Tibial artery (tissue), 4 donors: ENCODE results near the gene TMPRSS9.
"Not testable (repeated sequence)": the region's sequence is repeated elsewhere in the genome, so short reads cannot be mapped to it uniquely, and the experiment has no call there.

ENCODE experiments used
- DNase-seq, 2 donors: peaks; one replicate each; pipeline ENCODE4 v3.0.0-alpha.2; 2019
- H3K27ac ChIP-seq, 2 donors: fragments of 200-600 bp; sonication (generic) in 1 of 2; 1 replicate in 1 of 2; 2 replicates in 1 of 2; pipeline ENCODE4 v1.5.1; 2018 to 2019; ENCODE audit warnings: mild to moderate bottlenecking in 1 of 2
- H3K27me3 ChIP-seq, 2 donors: fragments of 200-600 bp; sonication (generic) in 1 of 2; one replicate each; pipeline versions ENCODE4 v1.5.1 to v1.6.0; 2016 to 2019
- H3K36me3 ChIP-seq, 3 donors: fragments of 200-600 bp; sonication (generic) in 2 of 3; one replicate each; pipeline ENCODE4 v1.5.1; 2016 to 2019; ENCODE audit warnings: mild to moderate bottlenecking in 2 of 3
- H3K4me1 ChIP-seq, 4 donors: fragments of 200-600 bp; sonication (generic) in 2 of 4; 1 replicate in 3 of 4; 2 replicates in 1 of 4; pipeline ENCODE4 v1.5.1; 2016 to 2019
- H3K4me3 ChIP-seq, 2 donors: fragments of 200-600 bp; sonication (generic) in 1 of 2; 1 replicate in 1 of 2; 2 replicates in 1 of 2; pipeline ENCODE4 v1.5.1; 2018 to 2019; ENCODE audit warnings: mild to moderate bottlenecking in 2 of 2
- H3K9me3 ChIP-seq, 3 donors: fragments of 200-600 bp; sonication (generic) in 1 of 3; one replicate each; pipeline ENCODE4 v1.5.1; 2016 to 2019
- intact Hi-C: fragments of 100-400 bp; cut with DNase I; formaldehyde crosslinking; loops from one replicate; pipeline ENCODE4 v1.15.0; 2023; ENCODE audit warnings: low total_unique reads
- TF ChIP-seq, protein P1 (sequence below), 2 experiments: fragments of 200-600 bp in 1 of 2; fragments of 450-650 bp in 1 of 2; IDR thresholded peaks; one replicate each; pipeline ENCODE4 v1.5.1; 2017 to 2019; ENCODE audit warnings: antibody characterized with exemption in 2 of 2, mild to moderate bottlenecking in 1 of 2, moderate library complexity in 1 of 2

TMPRSS9 gene

DNA sequence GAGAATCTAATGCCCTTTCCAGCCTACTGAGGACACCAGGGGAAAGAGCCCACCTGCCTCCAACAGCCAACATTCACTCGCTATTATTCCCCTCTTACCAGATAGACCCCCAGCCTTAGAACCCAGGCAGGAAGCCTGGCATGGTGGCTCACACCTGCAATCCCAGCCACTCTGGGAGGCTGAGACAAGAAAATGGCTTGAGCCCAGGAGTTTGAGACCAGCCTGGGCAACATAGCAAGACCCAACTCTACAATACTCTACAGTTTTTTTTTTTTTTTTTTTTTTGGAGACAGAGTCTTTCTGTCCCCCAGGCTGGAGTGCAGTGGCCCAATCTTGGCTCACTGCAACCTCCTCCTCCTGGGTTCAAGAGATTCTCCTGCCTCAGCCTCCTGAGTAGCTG, 100.2 kb downstream of the TMPRSS9 start:
- no peak overlapping the region for H3K4me3 ChIP-seq

DNA sequence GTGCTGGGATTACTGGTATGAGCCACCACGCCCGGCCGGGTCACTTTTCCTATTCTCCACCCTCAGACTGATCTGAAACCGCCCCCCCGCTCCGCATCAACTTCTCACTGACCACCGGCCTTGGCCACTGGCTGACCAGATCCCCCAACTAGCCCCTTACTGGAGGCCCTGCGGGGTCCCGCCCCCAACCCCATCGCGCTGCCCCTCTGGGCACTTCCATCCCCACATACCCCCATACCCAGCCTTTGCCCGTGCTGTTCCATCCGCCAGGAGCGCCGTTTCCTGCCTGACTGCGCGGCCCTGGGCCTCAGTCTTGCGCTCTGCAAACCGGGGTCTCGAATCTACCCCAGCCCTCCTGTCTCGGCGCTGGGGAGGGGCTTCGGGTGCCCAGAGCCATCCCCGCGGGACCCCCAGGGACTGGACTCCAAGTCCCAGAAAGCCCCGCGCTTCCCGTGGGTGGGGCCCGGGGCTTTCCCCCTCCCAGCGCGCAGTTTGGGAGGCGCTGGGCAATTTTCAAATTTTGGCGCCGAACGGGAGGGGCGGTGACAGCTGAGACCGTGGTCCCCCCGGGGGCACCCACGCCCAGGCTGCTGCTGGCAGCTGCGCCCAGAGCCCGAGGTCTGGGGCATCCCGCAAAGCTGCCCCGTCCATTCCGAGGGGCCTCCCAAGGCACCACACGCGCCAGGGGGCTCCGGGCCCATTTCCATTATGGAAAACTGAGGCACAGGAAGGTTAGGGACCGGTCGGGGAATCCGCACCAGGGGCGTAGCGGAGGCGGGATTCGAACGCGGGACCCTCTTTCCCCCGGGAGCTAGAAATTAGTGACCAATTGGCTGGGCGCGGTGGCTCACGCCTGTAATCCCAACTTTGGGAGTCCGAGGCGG, 101.9 kb downstream of the TMPRSS9 start:
- DNase-seq = peak; percentile 33 to 68
- Histone ChIP-seq H3K4me1 (peaks cover 0 to 21% (median 14%) of the 10 kb centered on the region in 4 donors), H3K4me3 (peak overlapping the region; percentile 49 to 78), H3K36me3 (no peaks in the 10 kb centered on the region), H3K27ac (peak overlapping the region; percentile 22 to 57), H3K27me3 (no peaks in the 10 kb centered on the region), H3K9me3 (no peaks in the 10 kb centered on the region)
- TF ChIP-seq, protein P1, sequence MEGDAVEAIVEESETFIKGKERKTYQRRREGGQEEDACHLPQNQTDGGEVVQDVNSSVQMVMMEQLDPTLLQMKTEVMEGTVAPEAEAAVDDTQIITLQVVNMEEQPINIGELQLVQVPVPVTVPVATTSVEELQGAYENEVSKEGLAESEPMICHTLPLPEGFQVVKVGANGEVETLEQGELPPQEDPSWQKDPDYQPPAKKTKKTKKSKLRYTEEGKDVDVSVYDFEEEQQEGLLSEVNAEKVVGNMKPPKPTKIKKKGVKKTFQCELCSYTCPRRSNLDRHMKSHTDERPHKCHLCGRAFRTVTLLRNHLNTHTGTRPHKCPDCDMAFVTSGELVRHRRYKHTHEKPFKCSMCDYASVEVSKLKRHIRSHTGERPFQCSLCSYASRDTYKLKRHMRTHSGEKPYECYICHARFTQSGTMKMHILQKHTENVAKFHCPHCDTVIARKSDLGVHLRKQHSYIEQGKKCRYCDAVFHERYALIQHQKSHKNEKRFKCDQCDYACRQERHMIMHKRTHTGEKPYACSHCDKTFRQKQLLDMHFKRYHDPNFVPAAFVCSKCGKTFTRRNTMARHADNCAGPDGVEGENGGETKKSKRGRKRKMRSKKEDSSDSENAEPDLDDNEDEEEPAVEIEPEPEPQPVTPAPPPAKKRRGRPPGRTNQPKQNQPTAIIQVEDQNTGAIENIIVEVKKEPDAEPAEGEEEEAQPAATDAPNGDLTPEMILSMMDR (IDR thresholded peaks at IDR 0.05) = no peak
- intact Hi-C loops = no loop called here

More for the DNA sequence above, 100.2 kb downstream of the TMPRSS9 start:
- H3K36me3 ChIP-seq = no peaks in the 10 kb centered on the region
- TF ChIP-seq, protein P1 (IDR thresholded peaks at IDR 0.05) = no peak
- no peaks in the 10 kb centered on the region for H3K27me3 ChIP-seq
- peaks cover 0 to 35% (median 25%) of the 10 kb centered on the region in 4 donors for H3K4me1 ChIP-seq
- no peak overlapping the region for H3K27ac ChIP-seq
- intact Hi-C loops = no loop called here
- no peak for DNase-seq
- no peaks in the 10 kb centered on the region for H3K9me3 ChIP-seq

DNA sequence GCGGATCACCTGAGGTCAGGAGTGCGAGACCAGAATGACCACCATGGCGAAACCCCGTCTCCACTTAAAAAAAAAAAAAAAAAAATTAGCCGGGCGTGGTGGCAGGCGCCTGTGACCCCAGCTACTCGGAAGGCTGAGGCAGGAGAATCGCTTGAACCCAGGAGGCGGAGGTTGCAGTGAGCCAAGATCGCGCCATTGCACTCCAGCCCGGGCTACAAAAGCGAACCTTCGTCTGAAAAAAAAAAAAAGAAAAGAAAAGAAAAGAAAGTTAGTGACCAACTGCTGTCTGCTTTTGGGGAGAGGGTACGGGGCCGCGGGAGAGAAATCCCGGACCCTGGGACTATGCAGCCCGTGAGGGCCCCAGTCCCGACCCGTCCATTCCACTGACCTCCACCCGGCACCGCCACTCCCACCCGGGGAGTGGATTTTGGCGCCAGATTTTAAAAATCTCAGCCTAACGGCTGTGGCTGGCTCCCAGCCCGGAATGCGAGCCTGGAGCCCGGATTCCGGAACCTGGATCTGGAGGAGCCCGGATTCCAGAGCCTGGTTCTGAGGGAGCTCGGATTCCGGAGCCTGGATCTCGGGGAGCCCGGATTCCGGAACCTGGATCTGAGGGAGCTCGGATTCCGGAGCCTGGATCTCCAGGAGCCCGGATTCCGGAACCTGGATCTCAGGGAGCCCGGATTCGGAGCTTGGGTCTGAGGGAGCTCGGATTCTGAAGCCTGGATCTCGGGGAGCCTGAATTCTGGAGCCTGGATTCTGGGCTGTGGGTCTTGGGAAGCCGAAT, 102.8 kb downstream of the TMPRSS9 start:
- H3K27me3 ChIP-seq = no peaks in the 10 kb centered on the region
- peak overlapping the region; percentile 49 to 78 for H3K4me3 ChIP-seq
- TF ChIP-seq, protein P1 (IDR thresholded peaks at IDR 0.05) = no peak
- peaks cover 0 to 18% (median 14%) of the 10 kb centered on the region in 4 donors for H3K4me1 ChIP-seq
- intact Hi-C loops = no loop called here
- DNase-seq = peak; percentile 82 to 93
- H3K36me3 ChIP-seq = no peaks in the 10 kb centered on the region
- no peaks in the 10 kb centered on the region for H3K9me3 ChIP-seq
- H3K27ac ChIP-seq = peak overlapping the region; percentile 48 to 57

DNA sequence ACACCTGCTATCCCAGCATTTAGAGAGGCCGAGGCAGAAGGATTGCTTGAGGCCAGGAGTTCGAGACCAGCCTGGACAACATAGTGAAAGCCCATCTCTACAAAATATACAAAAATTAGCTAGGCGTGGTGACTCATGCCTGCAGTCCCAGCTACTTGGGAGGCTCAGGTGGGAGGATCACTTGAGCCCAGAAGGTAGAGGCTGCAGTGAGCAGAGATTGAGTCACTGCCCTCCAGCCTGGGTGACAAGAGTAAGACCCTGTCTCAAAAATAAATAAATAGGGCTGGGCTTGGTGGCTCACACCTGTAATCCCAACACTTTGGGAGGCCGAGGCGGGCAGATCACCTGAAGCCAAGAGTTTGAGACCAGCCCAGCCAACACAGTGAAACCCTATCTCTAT, 103.6 kb downstream of the TMPRSS9 start:
- H3K27me3 ChIP-seq, H3K36me3 ChIP-seq, H3K4me3 ChIP-seq, DNase-seq, intact Hi-C loops, H3K9me3 ChIP-seq: not testable (repeated sequence)
- H3K27ac ChIP-seq = peak overlapping the region in 1 of 2 donors; percentile 57
- H3K4me1 ChIP-seq = peaks cover 0 to 18% (median 14%) of the 10 kb centered on the region in 4 donors

DNA sequence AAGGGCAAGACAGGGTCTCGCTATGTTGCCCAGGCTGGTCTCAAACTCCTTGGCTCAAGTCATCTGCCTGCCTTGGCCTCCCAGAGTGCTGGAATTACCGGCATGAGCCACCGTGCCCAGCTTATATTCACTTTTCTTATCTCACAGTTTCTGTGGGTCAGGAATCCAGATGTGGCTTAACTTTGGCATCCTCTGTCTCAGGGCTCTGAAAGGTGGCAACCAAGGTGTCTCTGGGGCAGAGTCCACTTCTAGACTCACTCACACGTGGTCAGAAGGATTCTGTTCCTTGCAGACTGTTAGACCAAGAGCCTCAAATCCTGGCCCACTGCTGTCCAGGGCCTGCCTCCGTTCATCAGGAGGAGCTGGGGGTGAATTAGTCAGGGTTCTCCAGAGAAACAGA, 104.3 kb downstream of the TMPRSS9 start:
- H3K4me1 ChIP-seq = peaks cover 0 to 18% (median 14%) of the 10 kb centered on the region in 4 donors
- no peaks in the 10 kb centered on the region for H3K27me3 ChIP-seq
- H3K36me3 ChIP-seq = no peaks in the 10 kb centered on the region
- no peak overlapping the region for H3K27ac ChIP-seq
- no peaks in the 10 kb centered on the region for H3K9me3 ChIP-seq
- DNase-seq = no peak
- intact Hi-C loops = no loop called here
- H3K4me3 ChIP-seq = no peak overlapping the region
- TF ChIP-seq, protein P1 (IDR thresholded peaks at IDR 0.05) = no peak

DNA sequence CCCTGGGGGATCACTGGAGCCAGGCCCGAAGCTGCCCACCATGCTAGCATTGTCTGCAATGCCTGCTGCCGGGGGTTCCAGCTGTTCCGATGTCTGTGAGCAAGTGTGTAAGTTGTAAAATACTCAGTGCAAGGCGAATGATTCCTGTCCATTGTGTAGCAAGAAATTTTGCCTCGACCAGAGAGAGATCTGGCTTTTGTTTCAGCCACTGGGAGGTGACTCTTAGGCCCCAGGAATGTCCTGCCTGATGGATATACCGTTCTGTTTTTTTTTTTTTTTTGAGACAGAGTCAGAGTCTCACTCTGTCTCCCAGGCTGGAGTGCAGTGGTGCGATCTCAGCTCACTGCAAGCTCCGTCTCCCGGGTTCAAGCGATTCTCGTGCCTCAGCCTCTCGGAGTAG, 108.5 kb downstream of the TMPRSS9 start:
- no peaks in the 10 kb centered on the region for H3K9me3 ChIP-seq
- intact Hi-C loops = no loop called here
- H3K27ac ChIP-seq = no peak overlapping the region
- no peaks in the 10 kb centered on the region for H3K4me1 ChIP-seq
- DNase-seq = no peak
- TF ChIP-seq, protein P1 (IDR thresholded peaks at IDR 0.05) = no peak
- no peak overlapping the region for H3K4me3 ChIP-seq
- H3K27me3 ChIP-seq = no peaks in the 10 kb centered on the region
- no peaks in the 10 kb centered on the region for H3K36me3 ChIP-seq
